ENCODE results near the gene TRIM6.
A peak's percentile ranks its signal among the peaks of the same experiment; 100 is the strongest.

DNA sequence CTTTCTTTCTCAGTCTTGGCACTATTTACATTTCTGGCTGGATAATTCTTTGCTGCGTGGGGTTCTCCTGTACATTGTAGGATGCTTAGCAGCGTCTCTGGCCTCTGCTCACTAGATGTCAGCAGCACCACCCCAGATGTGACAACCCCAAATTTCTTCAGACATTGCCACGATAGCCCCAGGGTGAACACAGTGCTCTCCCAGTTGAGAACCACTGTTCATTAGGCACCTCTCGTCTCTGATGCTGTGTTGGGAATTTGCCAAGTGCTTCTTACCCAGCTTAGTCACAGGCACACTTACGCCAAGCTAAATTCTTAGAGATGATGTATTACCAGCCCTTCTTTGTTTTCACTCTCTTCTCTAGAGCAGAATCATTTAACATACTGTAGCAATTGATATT, 9.4 kb downstream of the TRIM6 start:
- TF ChIP-seq RAD21 (conservative IDR thresholded peaks at IDR 0.05 in 1 of 2, IDR thresholded peaks at IDR 0.05 in 1 of 2) = peak; percentile 22 to 32; a peak in 2 of 5 replicates
- TF ChIP-seq CTCF (IDR thresholded peaks at IDR 0.05) = no peak
- no peak for TF ChIP-seq CEBPB (IDR thresholded peaks at IDR 0.05)
- no peak for TF ChIP-seq POLR2A (IDR thresholded peaks at IDR 0.05; ENCODE audit: low read length)
- TF ChIP-seq EP300 (IDR thresholded peaks at IDR 0.05) = no peak
- TF ChIP-seq MYC (IDR thresholded peaks at IDR 0.05; ENCODE audit: borderline replicate concordance, low read length) = no peak
- TF ChIP-seq JUNB (IDR thresholded peaks at IDR 0.05) = no peak
- TF ChIP-seq ZNF302 (CRISPR knock-in tag; IDR thresholded peaks at IDR 0.05) = no peak
